ENCODE measurements around the gene PTPRN2.
"Not testable (repeated sequence)": the region's sequence is repeated elsewhere in the genome, so short reads cannot be mapped to it uniquely, and the experiment has no call there.

PTPRN2 gene

DNA sequence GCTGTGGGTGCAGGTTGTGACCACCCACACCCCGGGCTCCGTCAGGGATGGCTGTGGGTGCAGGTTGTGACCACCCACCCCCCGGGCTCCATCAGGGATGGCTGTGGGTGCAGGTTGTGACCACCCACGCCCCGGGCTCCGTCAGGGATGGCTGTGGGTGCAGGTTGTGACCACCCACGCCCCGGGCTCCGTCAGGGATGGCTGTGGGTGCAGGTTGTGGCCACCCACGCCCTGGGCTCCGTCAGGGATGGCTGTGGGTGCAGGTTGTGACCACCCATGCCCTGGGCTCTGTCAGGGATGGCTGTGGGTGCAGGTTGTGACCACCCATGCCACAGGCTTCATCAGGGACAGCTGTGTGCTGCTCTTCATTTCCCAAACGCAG is 53.5 kb downstream of the PTPRN2 start:
- DNase-seq (ENCODE audit: low spot score); FAIRE-seq: not testable (repeated sequence)

DNA sequence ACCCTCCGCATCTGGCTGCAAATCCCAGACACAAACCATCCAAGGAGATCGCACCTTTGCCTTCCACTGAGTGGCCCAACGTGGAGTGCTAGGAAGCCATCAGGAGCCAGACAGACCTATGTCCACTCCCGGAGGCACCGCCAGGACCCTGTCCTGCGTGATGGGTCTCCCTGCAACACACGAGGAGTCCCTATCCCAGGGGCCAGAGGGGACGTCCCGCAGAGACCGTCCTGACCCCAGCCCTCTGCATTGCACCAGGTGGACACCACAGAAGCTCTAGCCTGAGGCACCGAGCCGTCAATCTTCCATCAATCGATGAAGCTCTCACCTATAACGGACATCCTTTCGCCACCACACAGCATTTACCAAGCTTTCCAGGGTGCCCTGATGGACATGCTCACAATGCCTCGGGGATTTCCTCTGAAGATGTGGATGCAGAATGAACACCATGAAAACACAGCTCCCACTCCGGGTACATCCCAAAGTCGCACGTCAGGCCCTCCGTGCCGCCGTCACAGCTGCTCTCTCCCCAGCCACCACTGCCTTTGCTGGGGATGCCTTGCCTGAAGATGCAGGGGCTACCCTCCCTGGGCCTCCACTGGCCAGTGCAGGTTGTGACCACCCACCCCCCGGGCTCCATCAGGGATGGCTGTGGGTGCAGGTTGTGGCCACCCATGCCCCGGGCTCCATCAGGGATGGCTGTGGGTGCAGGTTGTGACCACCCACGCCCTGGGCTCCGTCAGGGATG is 54.1 kb downstream of the PTPRN2 start:
- FAIRE-seq (no peak), DNase-seq (ENCODE audit: low spot score) (no peak)

DNA sequence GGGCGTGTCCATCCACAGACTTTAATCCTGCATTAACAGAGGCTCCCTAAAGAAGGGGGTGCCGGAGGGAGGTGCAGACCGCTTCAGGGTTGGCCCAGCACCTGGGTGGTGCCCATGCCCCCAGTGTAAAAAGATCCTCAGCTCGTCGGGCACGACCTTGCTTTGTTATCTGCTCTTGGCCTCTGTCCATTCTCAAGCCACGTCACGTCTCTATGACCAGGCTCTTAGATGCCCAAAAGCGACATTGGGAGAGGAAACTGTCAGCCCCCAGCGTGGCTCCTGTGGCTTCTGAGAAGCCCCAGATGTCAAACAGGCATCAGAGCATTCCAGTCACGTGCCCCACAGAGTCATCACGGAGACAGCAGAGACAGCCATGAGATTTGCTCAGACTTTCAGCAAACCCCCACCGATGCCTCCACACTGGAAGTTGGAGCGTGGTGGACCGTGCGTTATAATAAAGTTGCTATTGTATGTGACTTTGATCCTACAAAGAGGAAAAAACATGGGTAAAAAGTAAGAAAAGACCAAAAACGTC is 55.5 kb downstream of the PTPRN2 start:
- no peak for FAIRE-seq
- DNase-seq (ENCODE audit: low spot score) = no peak

DNA sequence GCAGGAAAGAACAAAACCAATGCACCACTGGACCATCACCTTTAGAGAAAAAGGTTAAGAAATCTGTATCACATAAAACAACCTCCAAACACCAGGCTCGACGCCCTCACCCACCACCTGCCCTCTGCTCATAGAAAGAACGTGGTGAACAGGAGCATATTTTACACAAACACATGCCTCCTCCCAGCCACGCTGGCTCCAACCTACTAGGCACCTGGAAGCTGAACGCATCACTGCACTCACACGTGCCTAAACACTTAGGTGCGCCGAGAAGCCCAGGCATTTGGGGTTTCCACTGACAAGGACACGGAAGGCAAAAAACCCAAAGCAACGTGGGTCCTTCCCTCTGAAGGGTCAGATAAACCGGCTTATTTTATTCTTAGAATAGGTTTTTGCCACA is 56.0 kb downstream of the PTPRN2 start:
- FAIRE-seq (no peak), DNase-seq (ENCODE audit: low spot score) (no peak)

DNA sequence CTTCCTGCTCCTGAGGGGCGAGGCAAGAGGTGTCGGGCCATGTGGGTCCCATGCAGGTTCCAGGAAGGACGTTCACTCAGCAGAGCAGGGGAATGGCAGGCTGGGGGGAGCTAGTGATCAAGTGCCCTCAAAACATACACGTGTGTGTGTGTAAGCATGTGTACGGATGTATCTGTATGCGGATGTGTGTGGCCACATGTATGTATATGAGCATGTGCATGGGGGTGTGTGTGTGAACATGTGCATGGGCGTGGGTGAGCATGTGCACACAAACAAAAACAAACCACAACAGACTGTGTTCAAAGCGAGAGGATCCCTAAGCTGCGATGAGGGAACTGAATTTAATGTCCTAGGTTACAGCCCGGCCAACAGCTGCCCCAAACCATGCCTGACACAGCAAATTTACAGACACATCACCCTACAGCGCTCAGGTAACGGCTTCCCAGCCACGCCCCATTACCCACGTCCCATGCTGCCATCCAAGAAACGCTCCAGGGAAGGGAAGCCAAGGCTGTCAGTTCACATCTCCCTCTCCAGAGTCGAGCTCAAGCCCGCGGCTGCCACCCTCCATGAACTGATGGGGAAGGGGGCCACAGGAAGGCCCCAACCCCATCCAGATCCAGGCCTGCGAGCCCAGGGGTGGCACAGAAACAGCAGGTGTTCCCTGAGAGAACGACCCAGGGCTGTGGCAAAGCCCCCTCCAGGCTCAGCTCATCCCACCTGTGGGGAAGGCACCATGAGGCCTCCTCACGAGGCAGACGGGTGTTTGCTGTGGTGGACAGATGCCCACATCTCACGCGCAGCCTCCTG is 56.6 kb downstream of the PTPRN2 start:
- DNase-seq (ENCODE audit: low spot score) (no peak), FAIRE-seq (no peak)

DNA sequence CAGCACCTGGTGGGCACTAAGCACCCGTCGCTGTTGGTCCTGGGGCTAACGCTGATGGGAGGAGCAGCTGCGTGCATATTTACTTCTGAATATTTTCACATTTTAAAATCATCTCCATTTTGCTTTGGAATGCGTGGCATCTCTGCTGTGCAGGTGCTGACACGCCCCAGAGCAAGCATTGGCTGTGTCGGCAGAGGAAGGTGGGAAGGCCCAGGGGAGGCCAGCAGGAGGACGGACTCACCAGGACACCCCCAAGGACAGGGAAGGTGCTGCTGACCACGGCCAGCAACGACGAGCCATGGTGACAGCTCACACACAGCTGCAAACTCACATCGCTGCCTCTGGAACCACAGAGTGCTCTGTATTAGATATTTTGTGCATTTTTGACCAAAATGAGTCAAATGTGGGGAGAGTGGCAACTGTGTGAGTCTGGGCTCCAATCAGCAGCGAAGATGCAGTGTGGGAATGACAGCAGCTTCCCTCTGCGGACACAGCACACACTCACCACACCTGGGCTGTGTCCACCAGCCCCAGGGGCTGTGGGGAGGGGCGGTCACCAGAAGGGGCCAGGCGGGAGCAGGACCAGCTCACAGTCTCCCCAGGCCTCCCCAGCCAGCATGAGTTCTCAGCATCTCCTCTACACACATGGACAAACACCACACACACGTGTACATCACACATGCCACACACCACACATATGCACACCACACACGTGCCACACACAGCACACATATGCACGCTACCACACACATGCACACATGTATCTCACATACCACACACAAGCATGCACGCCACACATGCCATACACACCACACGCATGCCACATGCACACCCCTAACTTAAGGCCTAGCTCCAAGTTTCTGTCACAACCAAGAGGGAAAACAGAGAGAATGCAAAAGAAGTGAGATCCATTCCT is 58.2 kb downstream of the PTPRN2 start:
- DNase-seq (ENCODE audit: low spot score) (no peak), FAIRE-seq (peak; percentile 50)

DNA sequence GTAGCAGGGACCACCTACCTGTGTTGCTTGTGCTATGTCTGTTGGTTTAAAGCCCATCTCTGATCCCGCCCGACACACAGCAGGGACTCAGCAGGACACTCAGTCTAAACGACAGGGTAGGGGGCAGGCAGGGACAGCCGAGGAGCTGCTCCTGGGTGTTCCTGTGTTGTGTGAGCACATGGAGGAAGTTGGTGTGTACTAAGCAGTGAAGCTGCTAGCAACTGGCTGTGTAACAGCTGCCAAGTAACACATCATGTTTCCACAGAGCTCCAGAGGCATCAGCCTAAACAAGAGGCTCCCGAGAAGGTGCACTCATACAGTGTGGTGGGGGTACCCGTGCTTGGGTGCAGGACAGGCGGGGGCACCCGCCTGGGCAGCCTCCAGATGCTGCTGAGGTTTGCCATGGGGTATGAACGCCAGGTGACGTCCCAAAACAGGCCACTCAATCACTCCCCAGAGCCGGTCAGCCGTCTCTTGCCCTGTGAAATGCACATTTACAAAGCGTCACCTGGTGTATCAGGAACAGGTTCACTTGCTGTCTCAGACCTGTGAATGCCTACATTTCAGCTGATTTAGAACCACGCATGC is 59.6 kb downstream of the PTPRN2 start:
- DNase-seq (ENCODE audit: low spot score) = no peak

DNA sequence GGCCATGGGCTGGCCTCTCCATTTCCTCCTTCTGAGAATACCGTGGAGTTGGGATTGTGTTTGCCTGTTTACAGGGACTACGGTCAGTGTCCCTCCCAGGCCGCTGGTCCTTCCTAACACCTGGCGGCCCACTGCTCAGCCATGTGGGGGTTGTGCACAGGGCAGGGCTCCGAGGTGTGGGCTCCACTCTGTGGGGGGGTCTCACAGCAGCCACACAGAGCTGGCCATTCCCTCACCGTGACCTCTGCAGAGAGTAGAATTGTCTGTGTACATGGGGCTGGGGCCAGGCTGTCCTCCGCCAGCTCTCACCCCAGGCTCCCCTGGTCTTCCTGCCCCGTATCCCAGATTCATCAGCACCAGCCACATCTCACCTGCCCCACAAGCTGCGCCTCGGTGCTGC is 60.1 kb downstream of the PTPRN2 start:
- FAIRE-seq (no peak), DNase-seq (ENCODE audit: low spot score) (no peak)

More for the DNA sequence above, 59.6 kb downstream of the PTPRN2 start:
- FAIRE-seq = no peak

DNA sequence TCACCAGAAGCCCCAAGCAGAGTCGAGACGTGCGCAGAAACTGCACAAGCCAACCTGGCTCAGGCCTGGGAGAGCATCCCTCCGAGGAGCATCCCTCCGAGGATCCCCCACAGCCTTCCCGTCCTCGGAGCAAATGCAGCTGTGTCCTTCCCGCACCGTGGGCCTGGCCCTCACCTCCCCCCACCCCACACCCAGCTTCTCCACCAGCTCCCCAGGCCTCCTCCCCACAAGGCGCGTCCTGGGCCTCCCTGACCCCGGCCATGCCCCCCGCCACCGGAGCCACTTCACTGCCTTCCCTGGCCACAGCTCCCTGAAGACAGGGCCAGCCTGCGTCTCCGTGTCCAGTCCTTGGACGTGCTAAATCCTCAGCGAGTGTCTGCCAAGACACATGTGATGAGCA is 60.6 kb downstream of the PTPRN2 start:
- FAIRE-seq = no peak
- no peak for DNase-seq (ENCODE audit: low spot score)

DNA sequence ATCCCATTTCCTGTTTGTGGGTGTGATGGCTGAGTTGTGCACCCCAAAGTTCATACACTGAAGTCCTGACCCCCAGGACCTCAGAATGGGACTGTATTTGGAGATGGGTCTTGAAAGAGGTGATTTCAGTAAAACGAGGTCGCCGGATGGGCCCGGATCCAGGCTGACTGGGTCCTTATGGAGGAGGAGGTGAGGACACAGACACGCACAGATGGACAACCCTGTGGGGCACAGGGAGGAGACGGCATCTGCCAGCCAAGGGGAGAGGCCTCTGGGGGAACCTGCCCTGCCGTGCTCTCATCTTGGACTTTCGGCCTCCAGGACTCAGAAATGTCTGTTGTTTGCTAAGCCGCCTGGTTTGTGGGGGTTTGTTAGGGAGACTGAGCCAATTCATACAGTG is 61.1 kb downstream of the PTPRN2 start:
- no peak for DNase-seq (ENCODE audit: low spot score)
- no peak for FAIRE-seq

DNA sequence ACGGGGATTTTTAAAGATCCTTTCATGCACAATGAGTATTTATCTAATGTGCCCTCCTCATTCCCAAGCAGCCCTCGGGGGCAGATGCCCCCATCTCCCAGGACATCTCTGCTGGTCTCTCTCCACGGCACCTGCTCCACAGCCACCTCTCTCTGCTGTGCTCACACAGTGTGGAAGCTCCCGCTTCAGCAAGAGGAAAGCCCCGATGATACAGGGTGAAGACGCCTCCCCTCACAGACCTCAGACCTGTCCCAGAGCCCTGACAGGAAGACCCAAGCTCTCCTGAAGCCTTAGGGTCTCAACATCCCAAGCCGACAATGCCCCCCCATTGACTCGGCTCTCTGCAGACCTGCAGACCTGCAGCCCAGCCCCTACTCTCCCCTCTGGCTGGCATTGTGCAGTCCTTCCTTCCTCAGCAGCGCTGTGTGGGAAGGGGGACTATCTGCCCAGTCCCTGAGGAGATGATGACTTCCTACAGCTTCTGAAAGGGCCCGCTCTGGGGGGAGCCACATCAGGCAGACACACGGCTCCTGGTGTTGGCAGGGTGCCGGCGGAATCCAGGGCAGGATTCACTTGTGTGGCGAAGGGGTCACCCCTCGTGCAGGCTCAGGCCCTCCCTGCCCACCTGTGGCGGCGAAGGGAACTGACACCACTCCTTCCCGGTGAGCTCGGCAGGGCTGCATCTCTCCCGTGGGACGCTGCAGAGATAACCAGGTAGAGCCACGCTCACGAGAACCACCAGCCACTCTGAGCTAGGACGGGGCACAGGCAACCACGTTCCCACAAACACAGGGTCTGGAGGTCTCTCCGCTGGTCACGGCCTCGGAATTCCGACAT is 61.8 kb downstream of the PTPRN2 start:
- FAIRE-seq = no peak
- DNase-seq (ENCODE audit: low spot score) = no peak

DNA sequence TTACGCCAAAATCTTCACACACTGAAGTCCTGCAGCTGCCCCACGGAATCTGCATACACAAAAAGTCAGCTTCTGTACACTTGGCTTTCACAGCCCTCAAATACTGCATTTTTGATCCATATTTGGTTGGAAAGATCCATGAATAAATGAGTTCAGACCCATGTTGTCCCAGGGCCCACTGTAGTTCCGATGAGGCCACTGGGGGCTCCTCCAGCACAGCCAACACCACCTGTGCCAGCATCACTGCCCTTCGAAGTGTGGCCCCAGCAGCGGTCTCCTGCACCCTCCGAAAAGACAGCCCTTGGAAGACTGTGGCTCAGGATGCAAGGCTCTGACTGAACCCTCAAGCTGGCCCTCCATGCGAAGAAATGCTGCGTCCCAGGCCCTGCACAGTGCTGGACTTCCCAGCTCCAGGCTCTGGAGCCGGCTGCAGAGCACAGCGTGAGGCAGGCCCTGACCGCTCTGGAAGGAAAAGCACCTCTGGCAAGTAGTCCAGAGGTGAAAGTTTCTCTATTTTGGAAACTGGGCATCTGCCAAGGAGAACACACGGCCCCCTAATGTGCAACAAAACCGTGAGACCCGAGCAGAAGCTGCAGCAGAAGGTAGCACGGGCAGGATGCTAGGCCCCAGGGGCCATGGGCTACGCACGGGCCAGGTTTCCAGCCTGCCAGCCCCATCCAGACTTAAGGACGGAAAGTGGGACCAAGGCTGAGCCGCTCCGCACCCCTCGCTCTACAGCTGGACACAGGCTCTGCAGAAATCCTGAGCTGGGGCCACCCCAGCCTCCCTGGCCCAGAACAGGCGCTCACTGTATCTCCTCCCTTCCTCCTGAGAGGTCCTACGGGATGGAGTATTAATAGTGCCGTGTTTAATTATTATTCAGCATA is 62.6 kb downstream of the PTPRN2 start:
- FAIRE-seq = no peak
- no peak for DNase-seq (ENCODE audit: low spot score)

DNA sequence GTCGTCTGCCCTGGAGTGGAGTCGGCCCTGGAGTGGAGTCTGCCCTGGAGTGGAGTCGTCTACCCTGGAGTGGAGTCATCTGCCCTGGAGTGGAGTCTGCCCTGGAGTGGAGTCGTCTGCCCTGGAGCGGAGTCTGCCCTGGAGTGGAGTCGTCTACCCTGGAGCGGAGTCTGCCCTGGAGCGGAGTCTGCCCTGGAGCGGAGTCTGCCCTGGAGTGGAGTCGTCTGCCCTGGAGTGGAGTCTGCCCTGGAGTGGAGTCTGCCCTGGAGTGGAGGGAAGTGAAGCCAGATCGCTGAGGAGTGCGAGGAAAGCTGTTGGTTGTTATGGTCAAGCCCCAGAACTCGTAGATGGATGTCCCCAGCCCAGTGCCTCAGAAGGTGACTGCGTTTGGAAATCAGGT is 63.3 kb downstream of the PTPRN2 start:
- FAIRE-seq; DNase-seq (ENCODE audit: low spot score): not testable (repeated sequence)

DNA sequence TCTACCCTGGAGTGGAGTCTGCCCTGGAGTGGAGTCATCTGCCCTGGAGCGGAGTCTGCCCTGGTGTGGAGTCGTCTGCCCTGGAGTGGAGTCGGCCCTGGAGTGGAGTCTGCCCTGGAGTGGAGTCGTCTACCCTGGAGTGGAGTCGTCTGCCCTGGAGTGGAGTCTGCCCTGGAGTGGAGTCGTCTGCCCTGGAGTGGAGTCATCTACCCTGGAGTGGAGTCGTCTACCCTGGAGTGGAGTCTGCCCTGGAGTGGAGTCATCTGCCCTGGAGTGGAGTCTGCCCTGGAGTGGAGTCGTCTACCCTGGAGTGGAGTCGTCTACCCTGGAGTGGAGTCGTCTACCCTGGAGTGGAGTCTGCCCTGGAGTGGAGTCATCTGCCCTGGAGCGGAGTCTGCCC is 63.7 kb downstream of the PTPRN2 start:
- FAIRE-seq = not testable (repeated sequence)

DNA sequence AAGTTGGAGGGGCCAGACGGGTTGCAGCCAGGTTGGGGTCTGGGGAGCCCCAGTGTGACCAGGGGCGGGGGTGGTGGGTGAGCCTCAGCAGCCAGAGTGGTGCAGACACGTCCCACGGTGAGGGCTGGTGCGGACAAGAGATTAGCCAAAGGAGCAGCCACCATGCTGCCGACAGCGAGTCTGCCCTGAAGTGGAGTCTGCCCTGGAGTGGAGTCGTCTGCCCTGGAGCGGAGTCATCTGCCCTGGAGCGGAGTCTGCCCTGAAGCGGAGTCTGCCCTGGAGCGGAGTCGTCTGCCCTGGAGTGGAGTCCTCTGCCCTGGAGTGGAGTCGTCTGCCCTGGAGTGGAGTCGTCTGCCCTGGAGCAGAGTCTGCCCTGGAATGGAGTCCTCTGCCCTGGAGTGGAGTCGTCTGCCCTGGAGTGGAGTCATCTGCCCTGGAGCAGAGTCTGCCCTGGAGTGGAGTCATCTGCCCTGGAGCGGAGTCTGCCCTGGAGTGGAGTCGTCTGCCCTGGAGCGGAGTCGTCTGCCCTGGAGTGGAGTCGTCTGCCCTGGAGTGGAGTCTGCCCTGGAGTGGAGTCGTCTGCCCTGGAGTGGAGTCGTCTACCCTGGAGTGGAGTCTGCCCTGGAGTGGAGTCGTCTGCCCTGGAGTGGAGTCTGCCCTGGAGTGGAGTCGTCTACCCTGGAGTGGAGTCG is 64.3 kb downstream of the PTPRN2 start:
- not testable (repeated sequence) for FAIRE-seq; DNase-seq (ENCODE audit: low spot score)

More for the DNA sequence above, 63.7 kb downstream of the PTPRN2 start:
- not testable (repeated sequence) for DNase-seq (ENCODE audit: low spot score)

DNA sequence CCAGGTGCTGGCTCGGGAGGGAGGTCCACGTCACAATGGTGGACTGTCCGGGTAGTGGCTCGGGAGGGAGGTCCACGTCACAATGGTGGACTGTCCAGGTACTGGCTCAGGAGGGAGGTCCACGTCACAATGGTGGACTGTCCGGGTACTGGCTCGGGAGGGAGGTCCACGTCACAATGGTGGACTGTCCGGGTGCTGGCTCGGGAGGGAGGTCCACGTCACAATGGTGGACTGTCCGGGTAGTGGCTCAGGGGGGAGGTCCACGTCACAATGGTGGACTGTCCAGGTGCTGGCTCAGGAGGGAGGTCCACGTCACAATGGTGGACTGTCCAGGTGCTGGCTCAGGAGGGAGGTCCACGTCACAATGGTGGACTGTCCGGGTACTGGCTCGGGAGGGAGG is 65.8 kb downstream of the PTPRN2 start:
- FAIRE-seq; DNase-seq (ENCODE audit: low spot score): not testable (repeated sequence)

DNA sequence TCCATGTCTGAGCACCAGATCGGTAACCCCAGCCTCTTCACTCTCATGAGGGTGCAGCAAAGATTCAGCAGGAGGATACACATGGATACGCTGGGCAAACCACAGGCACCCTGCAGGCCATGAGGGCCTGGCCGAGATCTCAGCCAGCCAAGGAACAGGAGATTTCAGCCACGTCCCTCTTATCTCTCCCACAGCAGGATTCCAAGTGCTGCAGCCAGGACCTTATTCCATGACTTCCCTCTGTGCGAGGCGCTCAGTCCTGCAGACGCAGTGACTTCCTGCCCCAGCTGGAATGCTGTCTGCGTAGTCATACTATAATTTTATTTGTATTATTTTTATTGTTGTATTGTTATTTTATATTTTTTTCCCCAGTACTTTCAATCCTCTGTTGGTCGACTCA is 66.8 kb downstream of the PTPRN2 start:
- no peak for DNase-seq (ENCODE audit: low spot score)

DNA sequence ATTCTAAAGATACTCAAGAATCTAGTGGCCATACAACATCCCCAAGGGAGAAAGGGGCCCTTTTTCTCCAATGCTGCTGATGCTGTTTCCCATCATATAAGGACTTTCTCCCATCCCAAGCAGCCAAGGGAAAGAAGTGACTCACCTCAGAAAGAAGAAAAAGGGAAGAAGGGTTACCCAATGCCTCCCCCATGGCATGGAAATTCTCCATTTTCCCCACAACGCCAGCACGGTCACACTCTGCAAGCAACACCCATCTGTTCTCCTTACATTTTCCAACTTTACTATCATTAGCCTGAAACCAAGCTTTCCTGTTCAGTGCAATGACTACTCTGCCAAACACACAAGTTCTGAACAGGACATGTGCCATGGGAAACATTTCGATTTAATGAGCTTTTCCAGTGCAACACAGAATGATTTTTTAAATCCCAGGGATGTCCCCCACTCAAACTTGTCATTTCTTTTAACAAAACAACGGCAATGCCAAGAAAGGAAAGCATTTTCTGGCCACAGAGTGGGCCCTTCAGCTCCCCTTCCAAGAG is 67.9 kb downstream of the PTPRN2 start:
- DNase-seq (ENCODE audit: low spot score) (no peak), FAIRE-seq (no peak)

More for the DNA sequence above, 66.8 kb downstream of the PTPRN2 start:
- no peak for FAIRE-seq
